KBM-7 (cell line): ENCODE results near the gene ZNF677.
"Not testable (repeated sequence)": the region's sequence is repeated elsewhere in the genome, so short reads cannot be mapped to it uniquely, and the experiment has no call there.

ENCODE experiments used
- DNase-seq: peaks from one replicate; pipeline ENCODE4 v3.0.0-alpha.2; 2015
- in situ Hi-C: fragments of 300-500 bp; cut with MboI; formaldehyde crosslinking; loops from 2 replicates; pipeline ENCODE4 v1.14.3; 2020; ENCODE audit warnings: low sequenced_read_pairs, low pct_unique_long_range_greater_than_20kb, mixed read lengths

ZNF677 gene

GRCh38 chr19:53196777-53197396 lies 57.8 kb downstream of the ZNF677 start:
- in situ Hi-C loops, result no loop called here
- peak; percentile 80 for DNase-seq

- in situ Hi-C loops, result no loop called here
- DNase-seq, result peak; percentile 87
These were observed 59.3 kb downstream of the ZNF677 start for GRCh38 chr19:53195265-53195903.

DNA sequence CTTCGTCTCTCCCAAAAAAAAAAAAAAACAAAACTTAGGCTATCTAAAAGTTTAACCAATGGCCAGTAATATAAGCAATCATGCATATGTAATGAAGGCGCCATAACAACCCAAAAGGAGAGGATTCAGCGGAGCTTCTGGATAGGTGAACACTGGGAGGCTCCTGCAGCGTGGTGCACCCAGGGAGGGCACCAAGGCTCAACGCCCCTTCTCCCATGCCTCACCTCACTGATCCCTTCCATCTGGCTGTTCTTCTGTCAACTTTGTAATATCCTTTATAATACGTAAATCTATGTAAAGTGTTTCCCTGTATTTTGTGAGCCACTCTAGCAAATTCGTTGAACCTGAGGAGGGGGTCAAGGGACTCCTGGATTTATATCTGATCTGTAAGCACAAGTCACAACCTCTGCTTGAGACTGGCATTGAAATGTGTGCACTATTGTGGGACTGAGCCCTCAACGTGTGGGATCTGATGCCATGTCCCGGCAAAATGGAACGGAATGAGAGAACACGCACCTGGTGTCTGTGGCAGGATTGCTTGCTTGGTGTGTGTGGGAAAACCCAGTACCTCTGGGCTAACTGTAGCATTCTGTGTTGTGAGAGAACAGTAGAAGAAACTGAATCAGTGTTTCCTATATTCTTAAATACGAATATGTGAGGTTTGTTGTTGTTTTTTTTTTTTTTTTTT lies 61.0 kb downstream of the ZNF677 start:
- in situ Hi-C loops, result no loop called here
- DNase-seq, result no peak

- peak; percentile 73 for DNase-seq
- in situ Hi-C loops, result no loop called here
These were observed 61.7 kb downstream of the ZNF677 start, which contains the start of gene ZNF665 for GRCh38 chr19:53192771-53193534. Gene ZNF665, minus strand, starts transcription at chr19:53193358. Its CDS starts 10,460 bp downstream, at chr19:53182898.

GRCh38 chr19:53190253-53190652 lies 64.4 kb downstream of the ZNF677 start:
- in situ Hi-C loops, result no loop called here
- no peak for DNase-seq

DNA sequence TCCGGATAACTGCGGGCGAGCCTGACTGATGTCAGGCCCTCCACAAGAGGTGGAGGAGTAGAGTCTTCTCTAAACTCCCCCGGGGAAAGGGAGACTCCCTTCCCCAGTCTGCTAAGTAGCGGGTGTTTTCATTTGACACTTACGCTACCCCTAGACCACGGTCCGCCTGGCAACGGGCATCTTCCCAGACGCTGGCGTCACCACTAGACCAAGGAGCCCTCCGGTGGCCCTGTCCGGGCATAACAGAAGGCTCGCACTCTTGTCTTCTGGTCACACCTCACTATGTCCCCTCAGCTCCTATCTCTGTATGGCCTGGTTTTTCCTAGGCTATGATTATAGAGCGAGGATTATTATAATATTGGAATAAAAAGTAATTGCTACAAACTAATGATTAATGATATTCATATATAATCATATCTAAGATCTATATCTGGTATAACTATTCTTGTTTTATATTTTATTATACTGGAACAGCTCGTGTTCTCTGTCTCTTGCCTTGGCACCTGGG lies 64.9 kb downstream of the ZNF677 start:
- DNase-seq, in situ Hi-C loops: not testable (repeated sequence)
